OCI-LY3 (cell line): ENCODE data around the gene DDX28.

Source experiments
- H2AFZ ChIP-seq: fragments of 200-600, 300-600 bp; shearing (Covaris generic); 2 replicates; pipeline ENCODE4 v1.6.0; 2014; ENCODE audit warnings: antibody characterized with exemption, low read depth, low read length
- H3K27ac ChIP-seq: fragments of 200-600, 300-600 bp; sonication (generic); 2 replicates; pipeline ENCODE4 v1.5.1; 2014; ENCODE audit warnings: mild to moderate bottlenecking, low read length, moderate library complexity, mixed read lengths
- H3K27me3 ChIP-seq: fragments of 200-600, 300-600 bp; sonication (generic); 2 replicates; pipeline ENCODE4 v1.6.1; 2014; ENCODE audit warnings: low read depth, low read length, mixed read lengths
- H3K36me3 ChIP-seq: fragments of 200-600, 300-600 bp; sonication (generic); replicated peaks from 2 replicates; pipeline ENCODE3; 2014; ENCODE audit warnings: low read depth, low read length, mixed read lengths
- H3K4me1 ChIP-seq: fragments of 300-600, 200-600 bp; sonication (generic); 2 replicates; pipeline ENCODE4 v1.6.1; 2014; ENCODE audit warnings: low read length, mixed read lengths
- H3K4me2 ChIP-seq: fragments of 200-600, 300-600 bp; sonication (generic); 2 replicates; pipeline ENCODE4 v1.6.1; 2014; ENCODE audit warnings: low read length, mixed read lengths
- H3K4me3 ChIP-seq: fragments of 300-600, 200-600 bp; sonication (generic); 2 replicates; pipeline ENCODE4 v1.5.1; 2014; ENCODE audit warnings: antibody characterized with exemption, mild to moderate bottlenecking, low read length, moderate library complexity
- H3K79me2 ChIP-seq: fragments of 300-600, 200-600 bp; shearing (Covaris generic); 2 replicates; pipeline ENCODE4 v1.6.1; 2014; ENCODE audit warnings: mild to moderate bottlenecking, low read length, mixed read lengths
- H3K9ac ChIP-seq: fragments of 300-600, 200-600 bp; shearing (Covaris generic); 2 replicates; pipeline ENCODE4 v1.6.0; 2014; ENCODE audit warnings: mild to moderate bottlenecking, low read length, moderate library complexity
- H3K9me3 ChIP-seq: fragments of 200-600, 300-600 bp; shearing (Covaris generic); 2 replicates; pipeline ENCODE4 v1.6.1; 2014; ENCODE audit warnings: low read length, mixed read lengths; ENCODE audit not compliant: insufficient read depth
- H4K20me1 ChIP-seq: fragments of 200-600, 300-600 bp; sonication (generic); 2 replicates; pipeline ENCODE4 v1.6.1; 2016; ENCODE audit warnings: low read length, mixed read lengths; ENCODE audit not compliant: insufficient read depth
- CTCF ChIP-seq: fragments of 200-600, 300-600 bp; sonication (generic); IDR thresholded peaks from 2 replicates; pipeline ENCODE4 v1.5.1; 2014; ENCODE audit warnings: antibody characterized with exemption, low read length, low read depth
- EZH2phosphoT487 ChIP-seq: fragments of 200-600 bp; shearing (Covaris generic); IDR thresholded peaks from 2 replicates; pipeline ENCODE4 v1.6.1; 2018; ENCODE audit warnings: antibody characterized with exemption, mixed run types, low read depth

Gene DDX28

GRCh38 chr16:67988675-67989074 lies 34.4 kb downstream of the DDX28 start:
- H3K9me3 ChIP-seq: no peaks in the 10 kb centered on the region
- no peak overlapping the region for H3K4me3 ChIP-seq
- no peaks in the 10 kb centered on the region for H3K79me2 ChIP-seq
- no peak overlapping the region for H3K27ac ChIP-seq
- no peak for TF ChIP-seq CTCF
- TF ChIP-seq EZH2phosphoT487: no peak
- no peak overlapping the region for H3K4me2 ChIP-seq
- no peaks in the 10 kb centered on the region for H3K27me3 ChIP-seq
- H3K4me1 ChIP-seq: peaks cover 60% of the 10 kb centered on the region
- no peaks in the 10 kb centered on the region for H3K36me3 ChIP-seq
- no peak overlapping the region for H3K9ac ChIP-seq
- H4K20me1 ChIP-seq: no peaks in the 10 kb centered on the region
- H2AFZ ChIP-seq: no peak overlapping the region

- no peaks in the 10 kb centered on the region for H3K79me2 ChIP-seq
- H3K4me2 ChIP-seq: no peak overlapping the region
- no peak overlapping the region for H3K9ac ChIP-seq
- H3K27ac ChIP-seq: no peak overlapping the region
- H2AFZ ChIP-seq: no peak overlapping the region
- H3K9me3 ChIP-seq: no peaks in the 10 kb centered on the region
- no peaks in the 10 kb centered on the region for H3K36me3 ChIP-seq
- H4K20me1 ChIP-seq: no peaks in the 10 kb centered on the region
- TF ChIP-seq EZH2phosphoT487 (no peak), CTCF (no peak)
- H3K27me3 ChIP-seq: no peaks in the 10 kb centered on the region
- no peak overlapping the region for H3K4me3 ChIP-seq
- H3K4me1 ChIP-seq: peaks cover 54% of the 10 kb centered on the region
Measured at GRCh38 chr16:67987460-67988160, 35.4 kb downstream of the DDX28 start.

DNA sequence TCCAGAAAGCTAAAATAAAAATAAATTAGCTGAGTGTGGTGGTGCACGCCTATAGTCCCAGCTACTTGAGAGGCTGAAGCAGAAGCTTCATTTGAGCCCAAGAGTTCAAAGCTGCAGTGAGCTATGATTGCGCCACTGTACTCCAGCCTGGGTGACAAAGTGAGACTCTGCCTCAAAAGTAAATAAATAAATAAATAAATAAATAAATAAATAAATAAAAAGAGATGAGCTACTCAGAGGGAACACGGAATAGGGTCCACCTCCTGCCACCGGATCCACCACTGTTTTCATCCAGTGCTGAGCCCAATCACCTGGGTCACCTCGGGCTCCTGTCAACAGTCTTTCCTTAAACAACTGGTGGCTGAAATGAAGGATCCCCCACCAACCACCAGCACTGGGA lies 36.1 kb downstream of the DDX28 start:
- Histone ChIP-seq H3K36me3 (no peaks in the 10 kb centered on the region), H3K27ac (no peak overlapping the region), H3K4me3 (no peak overlapping the region), H3K79me2 (no peaks in the 10 kb centered on the region), H3K9me3 (no peaks in the 10 kb centered on the region), H3K4me1 (peaks cover 49% of the 10 kb centered on the region), H3K27me3 (no peaks in the 10 kb centered on the region), H3K4me2 (no peak overlapping the region), H4K20me1 (no peaks in the 10 kb centered on the region), H2AFZ (no peak overlapping the region), H3K9ac (no peak overlapping the region)
- TF ChIP-seq EZH2phosphoT487 (no peak), CTCF (no peak)

- Histone ChIP-seq H2AFZ (no peak overlapping the region), H3K36me3 (no peaks in the 10 kb centered on the region), H3K27ac (no peak overlapping the region), H3K79me2 (no peaks in the 10 kb centered on the region), H3K4me3 (no peak overlapping the region), H3K9ac (no peak overlapping the region), H3K9me3 (no peaks in the 10 kb centered on the region), H3K4me1 (peaks cover 25% of the 10 kb centered on the region), H3K27me3 (no peaks in the 10 kb centered on the region), H4K20me1 (no peaks in the 10 kb centered on the region), H3K4me2 (no peak overlapping the region)
- no peak for TF ChIP-seq CTCF
- TF ChIP-seq EZH2phosphoT487: no peak
Measured at GRCh38 chr16:67982011-67982696, 40.9 kb downstream of the DDX28 start.
